ENCODE measurements around the gene EIF4B. TPM values are rescaled to one million over a fixed set of nuclear protein-coding genes. Genes with fewer than 3 reads are reported as not detected.

The EIF4B gene
- total RNA-seq, 1 experiment from 2014 or later, result 809 TPM

GRCh38 chr12:52977170-52977569 is 29.1 kb upstream of the EIF4B start:
- ATAC-seq (no peak), DNase-seq (ENCODE audit: low read depth, low spot score) (no peak)
- Histone ChIP-seq H3K4me2 (ENCODE audit: low read length) (no peak overlapping the region), H3K27ac (ENCODE audit: low read depth, low read length) (no peak overlapping the region), H3K9ac (ENCODE audit: low read length) (no peak overlapping the region), H3K79me2 (ENCODE audit: insufficient read depth, low read length) (no peaks in the 10 kb centered on the region), H3K9me3 (ENCODE audit: control insufficient read depth in 1 of 2, insufficient read depth in 1 of 2, low read depth in 1 of 2, low read length in 2 of 2) (no peaks in the 10 kb centered on the region), H2AFZ (ENCODE audit: low read depth, low read length, poor library complexity, severe bottlenecking) (no peak overlapping the region), H3K27me3 (ENCODE audit: insufficient read depth, low read length) (no peaks in the 10 kb centered on the region), H3K4me1 (ENCODE audit: control insufficient read depth in 1 of 2, insufficient read depth in 2 of 2, low read length in 2 of 2) (peaks cover 42 to 56% of the 10 kb centered on the region in 2 experiments), H3K4me3 (replicated peaks in 1 of 2; ENCODE audit: low read depth in 1 of 2, low read length in 2 of 2) (no peak overlapping the region), H3K36me3 (ENCODE audit: control insufficient read depth in 1 of 2, insufficient read depth in 2 of 2, low read length in 2 of 2) (no peaks in the 10 kb centered on the region), H4K20me1 (ENCODE audit: insufficient read depth) (no peaks in the 10 kb centered on the region), H3K9me2 (ENCODE audit: insufficient read depth) (no peaks in the 10 kb centered on the region)
- CTCF ChIA-PET, result interaction anchor here (2.6 to 5.6 kb wide), 2 partner anchors 72 to 91 kb away, joined by 12 to 370 read pairs; partner anchors contain the start of gene KRT8
- intact Hi-C loops (cut with micrococcal nuclease), result no loop called here
- RAD21 ChIA-PET (ENCODE audit: low non-redundant PET in 1 of 2, low total read pairs in 2 of 2, uncharacterized antibody in 2 of 2, unreplicated experiment in 2 of 2), result interaction anchor here in 1 of 2 experiments (5.7 kb wide), 1 partner anchor 93 kb away, joined by 90 read pairs; no protein-coding TSS in a partner anchor
- TF ChIP-seq ZNF274 (IDR thresholded peaks at IDR 0.05; ENCODE audit: low read depth, low read length) (no peak), POLR2A (IDR thresholded peaks at IDR 0.05; ENCODE audit: borderline replicate concordance, extremely low read depth, insufficient read depth, insufficient read length) (no peak), POLR2AphosphoS5 (IDR thresholded peaks at IDR 0.05; ENCODE audit: low read depth, low read length) (no peak), TCF7L2 (IDR thresholded peaks at IDR 0.05; ENCODE audit: borderline replicate concordance, extremely low read depth, insufficient read depth, insufficient read length) (no peak), JUND (IDR thresholded peaks at IDR 0.05) (no peak), EZH2phosphoT487 (IDR thresholded peaks at IDR 0.05; ENCODE audit: borderline replicate concordance) (no peak), SIN3A (IDR thresholded peaks at IDR 0.05; ENCODE audit: low read depth) (no peak), ATF3 (IDR thresholded peaks at IDR 0.05) (no peak), ELF1 (IDR thresholded peaks at IDR 0.05; ENCODE audit: borderline replicate concordance, low read depth) (no peak), EGR1 (IDR thresholded peaks at IDR 0.05; ENCODE audit: low read depth) (no peak), CTCF (IDR thresholded peaks at IDR 0.05 in 2 of 3, conservative IDR thresholded peaks at IDR 0.05 in 1 of 3; ENCODE audit: borderline replicate concordance in 1 of 3, insufficient read depth in 1 of 3, low read depth in 2 of 3, low read length in 2 of 3) (no peak), ZFX (IDR thresholded peaks at IDR 0.05) (no peak)
- no TSS peak for BruUV-seq (replicated peaks)
- POLR2A ChIA-PET, result interaction anchor here (2.1 to 5.8 kb wide), 4 partner anchors 72 to 92 kb away, joined by 6 to 50 read pairs (median 18); partner anchors contain the start of gene KRT8

Measured in HCT116 (cell line).